A549 (cell line): ENCODE measurements around the gene NDUFC1. TPM values are rescaled to one million over a fixed set of nuclear protein-coding genes. Genes with fewer than 3 reads are reported as not detected.

Experiments
- ATAC-seq, 2 experiments: fragments of 200-7000 bp in 1 of 2; fragments of >200 bp in 1 of 2; cut with Nextera tagmentation in 1 of 2; cut with Tn5 transposase in 1 of 2; 3 replicates each; pipeline versions ENCODE4 v1.8.0 to v1.9.1; 2018 to 2020; ENCODE audit warnings: mild to moderate bottlenecking in 1 of 2, moderate library complexity in 1 of 2
- CTCF ChIA-PET: fragments of 300-600 bp; sonication (Branson Sonifier 250); formaldehyde crosslinking; extraction: SDS; loops from one replicate; lab custom pipeline; 2021; ENCODE audit warnings: antibody characterized with exemption, inconsistent platforms; lab: Yijun Ruan, JAX
- POLR2A ChIA-PET: fragments of 350-600 bp; formaldehyde crosslinking; extraction: SDS; loops from one replicate; lab custom pipeline; 2021; ENCODE audit warnings: antibody characterized with exemption, inconsistent platforms; lab: Yijun Ruan, JAX
- DNase-seq, 2 experiments: peaks; one replicate each; pipeline versions ENCODE4 v3.0.0 to v3.0.0-alpha.2; 2011 to 2016; ENCODE audit warnings: low read depth in 1 of 2, low spot score in 1 of 2
- FAIRE-seq: peaks from 2 replicates; lab custom pipeline; 2011; peaks lifted over from hg19 to GRCh38; lab: Jason Lieb, UNC
- H3K27ac ChIP-seq, 2 experiments: fragments of >200 bp; sonication (Bioruptor Twin); formaldehyde crosslinking; 3 replicates each; pipeline ENCODE4 v1.5.1; 2016 to 2017
- H3K4me1 ChIP-seq: fragments of >200 bp; sonication (Bioruptor Twin); formaldehyde crosslinking; 3 replicates; pipeline ENCODE4 v1.6.1; 2016
- H3K4me2 ChIP-seq: fragments of >200 bp; sonication (Bioruptor Twin); formaldehyde crosslinking; 3 replicates; pipeline ENCODE4 v1.6.1; 2016
- H3K4me3 ChIP-seq: fragments of >200 bp; sonication (Bioruptor Twin); formaldehyde crosslinking; 3 replicates; pipeline ENCODE4 v1.5.1; 2016
- H3K9me3 ChIP-seq: fragments of >200 bp; sonication (Bioruptor Twin); formaldehyde crosslinking; 3 replicates; pipeline ENCODE4 v1.6.1; 2016
- BCL3 ChIP-seq: fragments of >200 bp; sonication (Bioruptor Twin); formaldehyde crosslinking; IDR thresholded peaks from 3 replicates; pipeline ENCODE4 v1.6.1; 2016
- E2F6 ChIP-seq: IDR thresholded peaks from 2 replicates; pipeline ENCODE4 v1.6.1; 2012; ENCODE audit warnings: low read depth, borderline replicate concordance
- ELK1 ChIP-seq: fragments of 150-350 bp; IDR thresholded peaks from 2 replicates; pipeline ENCODE4 v1.6.1; 2014; ENCODE audit warnings: low read depth, mild to moderate bottlenecking, low read length
- ESRRA ChIP-seq: fragments of 150-350 bp; IDR thresholded peaks from 2 replicates; pipeline ENCODE4 v1.6.1; 2014; ENCODE audit warnings: mild to moderate bottlenecking, low read length, borderline replicate concordance
- HES2 ChIP-seq: fragments of >200 bp; sonication (Bioruptor Twin); formaldehyde crosslinking; IDR thresholded peaks from 2 replicates; pipeline ENCODE4 v1.6.1; 2016
- HMGXB4 ChIP-seq: fragments of 250-450 bp; sonication (Bioruptor Pico); IDR thresholded peaks from 2 replicates; pipeline ENCODE4 v1.5.0; 2021; ENCODE audit warnings: mild to moderate bottlenecking, moderate library complexity, borderline replicate concordance
- HOXB5 ChIP-seq: fragments of 250-450 bp; sonication (Bioruptor Pico); IDR thresholded peaks from 2 replicates; pipeline ENCODE4 v1.5.0; 2020; ENCODE audit warnings: mild to moderate bottlenecking, moderate library complexity
- JUN ChIP-seq, 2 experiments: fragments of >200 bp; sonication (Bioruptor Twin); formaldehyde crosslinking; IDR thresholded peaks; 2 replicates in 1 of 2; 3 replicates in 1 of 2; pipeline ENCODE4 v1.6.1; 2016 to 2017
- JUNB ChIP-seq: fragments of >200 bp; sonication (Bioruptor Twin); formaldehyde crosslinking; IDR thresholded peaks from 2 replicates; pipeline ENCODE4 v1.6.1; 2016
- KDM5A ChIP-seq: fragments of 200-600 bp; sonication (generic); IDR thresholded peaks from 2 replicates; pipeline ENCODE4 v1.6.1; 2016; ENCODE audit warnings: antibody characterized with exemption, mild to moderate bottlenecking
- MAFK ChIP-seq: fragments of 450-650 bp; IDR thresholded peaks from 2 replicates; pipeline ENCODE4 v1.6.1; 2014; ENCODE audit not compliant: partially characterized antibody
- MAX ChIP-seq: IDR thresholded peaks from 2 replicates; pipeline ENCODE4 v1.6.1; 2012
- NFE2L2 ChIP-seq: fragments of 150-350 bp; conservative IDR thresholded peaks from 2 replicates; pipeline ENCODE4 v1.6.1; 2014; ENCODE audit warnings: low read length
- ZNF302 ChIP-seq: fragments of 250-450 bp; sonication (Bioruptor Pico); IDR thresholded peaks from 2 replicates; pipeline ENCODE4 v1.9.0; 2021; ENCODE audit warnings: inconsistent platforms, mild to moderate bottlenecking, moderate library complexity
- WGBS: methylation state at CpG from one replicate; pipeline ENCODE4 v1.1.6; 2017; ENCODE audit errors: missing lambda C conversion rate; 5-methylcytosine and 5-hydroxymethylcytosine counted together
- polyA plus RNA-seq, 4 experiments: library from polyadenylated mRNA; depleted of rRNA in 3 of 4; stranded (reverse); fragments of >200 nt; fragmentation: RNase III in 1 of 4; extraction: RNeasy Plus Mini Kit Qiagen cat#74134 plus additional on column Dnase treatment in 1 of 4; gene quantifications; 2 replicates in 3 of 4; 3 replicates in 1 of 4; pipeline ENCODE4 v1.2.3, GENCODE V29; 2011 to 2017

NDUFC1 gene
- polyA plus RNA-seq, 2 of the 4 experiments (the other 2 are of a cell fraction), result 63.3 to 111 TPM

- Histone ChIP-seq H3K27ac (no peak overlapping the region), H3K9me3 (no peaks in the 10 kb centered on the region), H3K4me3 (no peak overlapping the region), H3K4me1 (0 out of 3 replicates have a peak, but pooled peaks cover 3% of the 10 kb centered on the region), H3K4me2 (no peak overlapping the region)
- 71% methylated on average over 7 of the region's 7 CpGs for WGBS
- DNase-seq (no peak), FAIRE-seq (no peak), ATAC-seq (no peak)
- ChIA-PET CTCF (interaction anchor here (0.7 to 1.0 kb wide), 2 partner anchors 14 to 59 kb away, joined by 4 to 7 read pairs; no protein-coding TSS in a partner anchor), POLR2A (interaction anchor here (0.7 kb wide), 1 partner anchor 10 kb away, joined by 3 read pairs; no protein-coding TSS in a partner anchor)
- TF ChIP-seq MAX, result no peak
- no peak for TF ChIP-seq ESRRA
- no peak for TF ChIP-seq KDM5A
- no peak for TF ChIP-seq JUNB
- TF ChIP-seq BCL3, result no peak
- no peak for TF ChIP-seq HES2
- no peak for TF ChIP-seq HMGXB4 (CRISPR knock-in tag)
- no peak for TF ChIP-seq NFE2L2
Measured at GRCh38 chr4:139282065-139282720, 20.1 kb downstream of the NDUFC1 start.

- POLR2A ChIA-PET, result no interaction called here
- no peak for TF ChIP-seq MAFK
- TF ChIP-seq ZNF302, result no peak
- TF ChIP-seq ELK1, result no peak
- no peak for TF ChIP-seq HOXB5 (CRISPR knock-in tag)
- TF ChIP-seq E2F6, result 0 out of 2 replicates have a peak, but pooled peaks have one; percentile 23
- TF ChIP-seq JUN (IDR thresholded peaks at IDR 0.05), result no peak
- DNase-seq (peak; percentile 10 to 42), FAIRE-seq (no peak), ATAC-seq (peak; percentile 93 to 97)
- Histone ChIP-seq H3K4me1 (0 out of 3 replicates have a peak, but pooled peaks cover 3% of the 10 kb centered on the region), H3K4me3 (peak within 1 kb of the TSS; percentile 51), H3K27ac (peak within 1 kb of the TSS; percentile 47 to 77; a peak in 4 of 6 replicates), H3K9me3 (no peaks in the 10 kb centered on the region), H3K4me2 (peak within 1 kb of the TSS; percentile 84)
- WGBS, result 36% methylated on average over 23 of the region's 51 CpGs
- CTCF ChIA-PET, result interaction anchor here (0.7 to 1.6 kb wide), 3 partner anchors 9 to 16 kb away, joined by 3 to 4 read pairs (median 4); no protein-coding TSS in a partner anchor
Measured at GRCh38 chr4:139279760-139280620, 22.3 kb downstream of the NDUFC1 start, which contains the start of gene MGARP. MGARP (minus strand) TSS chr4:139280225; CDS start chr4:139280158, 67 bp downstream.
